HUES6 (cell line): Measurements from ENCODE around the gene ELFN2.
A peak's percentile ranks its signal among the peaks of the same experiment; 100 is the strongest.

Source experiments
- H3K27ac ChIP-seq: 2 replicates; pipeline ENCODE4 v1.7.0; 2013; ENCODE audit warnings: low read depth, mild to moderate bottlenecking, low read length, inconsistent platforms
- H3K27me3 ChIP-seq: 2 replicates; pipeline ENCODE4 v1.6.1; 2013; ENCODE audit warnings: low read length; ENCODE audit not compliant: control insufficient read depth, insufficient read depth
- H3K36me3 ChIP-seq: 2 replicates; pipeline ENCODE4 v1.6.1; 2013; ENCODE audit warnings: low read length; ENCODE audit not compliant: control insufficient read depth, insufficient read depth
- H3K4me1 ChIP-seq: 2 replicates; pipeline ENCODE4 v1.6.1; 2013; ENCODE audit warnings: low read length; ENCODE audit not compliant: control insufficient read depth, insufficient read depth
- H3K4me3 ChIP-seq: 2 replicates; pipeline ENCODE4 v1.5.1; 2013; ENCODE audit warnings: low read depth, low read length
- H3K9ac ChIP-seq: one replicate; pipeline ENCODE4 v1.6.1; 2013; ENCODE audit warnings: mild to moderate bottlenecking, low read length
- H3K9me3 ChIP-seq: 2 replicates; pipeline ENCODE4 v1.6.1; 2013; ENCODE audit warnings: low read depth, low read length; ENCODE audit not compliant: control insufficient read depth, insufficient read depth

Gene ELFN2

DNA sequence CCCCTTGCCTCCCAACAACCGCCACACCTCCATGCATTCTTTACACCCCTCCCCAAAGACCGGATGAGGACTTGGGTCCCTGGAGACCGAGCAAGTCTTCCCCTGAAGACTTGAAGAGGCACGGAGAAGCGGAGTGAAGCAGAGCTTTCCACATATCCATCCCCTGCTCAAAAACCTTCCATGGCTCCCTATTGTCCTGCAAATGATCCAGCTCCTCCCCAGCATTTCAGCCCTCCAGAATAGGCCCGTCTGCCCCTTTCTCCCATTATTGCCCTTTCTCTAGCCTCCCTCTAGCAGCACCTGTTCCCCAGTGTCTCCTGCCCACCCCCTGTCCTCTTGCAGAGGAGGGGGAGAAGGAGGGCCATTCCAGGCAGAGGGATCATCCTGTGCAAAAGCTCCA lies 85.2 kb downstream of the ELFN2 start:
- no peak overlapping the region for H3K27ac ChIP-seq

DNA sequence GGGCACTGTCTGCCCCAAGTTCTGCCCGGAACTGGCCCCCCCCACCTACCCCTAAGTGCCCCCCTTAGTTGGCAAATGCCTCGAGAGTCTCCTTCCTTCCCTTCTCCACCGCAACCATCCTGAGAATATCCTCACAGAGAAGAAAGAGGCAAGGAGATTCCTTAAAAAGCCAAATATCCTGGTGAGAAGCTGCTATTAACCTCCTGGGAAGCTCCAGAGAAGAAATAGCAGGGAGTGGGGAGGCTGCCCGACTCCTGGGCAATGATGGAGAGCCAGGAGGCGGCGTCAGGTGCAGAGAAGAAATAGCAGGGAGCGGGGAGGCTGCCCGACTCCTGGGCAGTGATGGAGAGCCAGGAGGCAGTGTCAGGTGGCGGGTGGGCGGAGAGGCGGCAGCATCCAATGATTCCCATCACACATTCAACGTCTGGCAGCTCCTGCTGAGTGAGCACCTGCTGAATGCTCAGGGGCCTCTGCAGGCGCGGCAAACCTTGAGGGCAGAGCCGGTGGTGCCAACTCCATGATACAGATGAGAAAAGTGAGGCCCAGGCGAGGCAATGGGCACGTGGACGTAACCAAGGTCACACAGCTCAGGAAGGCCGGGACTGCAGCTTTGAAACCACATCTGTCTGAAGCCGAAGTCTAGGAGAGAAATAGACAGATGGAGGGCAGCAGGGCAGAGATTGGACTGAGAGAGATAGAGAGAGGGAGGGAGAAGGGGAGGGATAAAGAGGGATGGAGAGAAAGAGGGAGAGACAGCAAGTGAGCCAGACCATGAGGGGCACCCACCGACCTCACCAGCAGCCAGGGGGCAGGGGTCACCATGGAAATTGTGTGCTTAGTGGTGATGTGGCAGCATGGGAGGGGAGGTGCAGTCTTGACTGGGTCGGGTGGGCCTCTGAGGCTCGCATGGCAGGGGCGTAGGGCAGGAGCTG lies 86.7 kb downstream of the ELFN2 start:
- Histone ChIP-seq H3K4me1 (peaks cover 27% of the 10 kb centered on the region), H3K27me3 (peaks cover 38% of the 10 kb centered on the region), H3K4me3 (no peak overlapping the region), H3K9me3 (no peaks in the 10 kb centered on the region), H3K36me3 (no peaks in the 10 kb centered on the region), H3K27ac (no peak overlapping the region), H3K9ac (no peak overlapping the region)

More for the DNA sequence above, 85.2 kb downstream of the ELFN2 start:
- Histone ChIP-seq H3K27me3 (peaks cover 27% of the 10 kb centered on the region; the same call in 1 of the 2 replicates), H3K36me3 (no peaks in the 10 kb centered on the region), H3K9me3 (no peaks in the 10 kb centered on the region), H3K4me1 (peaks cover 18% of the 10 kb centered on the region), H3K9ac (no peak overlapping the region), H3K4me3 (no peak overlapping the region)

DNA sequence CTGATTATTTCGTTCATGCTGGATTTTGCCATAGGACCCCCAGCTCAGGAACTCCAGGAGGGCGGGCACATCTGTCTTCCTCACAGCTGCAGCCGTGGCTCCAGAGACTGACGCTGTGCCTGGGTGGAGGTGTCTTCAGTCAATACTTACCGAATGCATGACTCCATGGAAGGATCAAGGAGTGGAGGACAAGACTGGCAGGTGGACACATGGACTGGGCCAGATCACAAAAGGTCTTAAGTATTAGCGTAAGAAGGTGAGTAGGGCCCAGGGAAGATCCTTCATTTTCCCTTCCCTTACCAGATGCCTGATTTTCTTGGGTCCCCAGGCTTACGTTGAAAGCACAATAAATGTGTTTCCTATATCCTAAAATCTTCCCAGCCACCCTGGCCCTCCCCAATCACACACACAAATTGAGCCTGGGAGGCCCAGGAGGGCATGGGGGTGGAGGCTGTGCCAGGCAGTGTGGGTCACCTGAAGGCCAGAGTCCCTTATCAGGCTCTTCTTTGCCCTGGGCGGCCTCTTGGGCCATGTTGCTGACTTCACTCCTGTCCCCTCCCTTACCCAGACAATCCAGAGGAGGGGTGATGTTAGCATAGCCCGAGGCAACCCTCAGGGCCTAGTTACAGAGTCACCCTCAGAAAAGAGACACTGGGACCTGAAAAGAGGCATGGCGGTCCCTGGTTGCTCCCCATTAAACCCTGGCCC lies 88.6 kb downstream of the ELFN2 start:
- Histone ChIP-seq H3K9ac (no peak overlapping the region), H3K36me3 (no peaks in the 10 kb centered on the region), H3K4me1 (peaks cover 35% of the 10 kb centered on the region), H3K4me3 (no peak overlapping the region), H3K27ac (no peak overlapping the region), H3K27me3 (peaks cover 56% of the 10 kb centered on the region), H3K9me3 (no peaks in the 10 kb centered on the region)

DNA sequence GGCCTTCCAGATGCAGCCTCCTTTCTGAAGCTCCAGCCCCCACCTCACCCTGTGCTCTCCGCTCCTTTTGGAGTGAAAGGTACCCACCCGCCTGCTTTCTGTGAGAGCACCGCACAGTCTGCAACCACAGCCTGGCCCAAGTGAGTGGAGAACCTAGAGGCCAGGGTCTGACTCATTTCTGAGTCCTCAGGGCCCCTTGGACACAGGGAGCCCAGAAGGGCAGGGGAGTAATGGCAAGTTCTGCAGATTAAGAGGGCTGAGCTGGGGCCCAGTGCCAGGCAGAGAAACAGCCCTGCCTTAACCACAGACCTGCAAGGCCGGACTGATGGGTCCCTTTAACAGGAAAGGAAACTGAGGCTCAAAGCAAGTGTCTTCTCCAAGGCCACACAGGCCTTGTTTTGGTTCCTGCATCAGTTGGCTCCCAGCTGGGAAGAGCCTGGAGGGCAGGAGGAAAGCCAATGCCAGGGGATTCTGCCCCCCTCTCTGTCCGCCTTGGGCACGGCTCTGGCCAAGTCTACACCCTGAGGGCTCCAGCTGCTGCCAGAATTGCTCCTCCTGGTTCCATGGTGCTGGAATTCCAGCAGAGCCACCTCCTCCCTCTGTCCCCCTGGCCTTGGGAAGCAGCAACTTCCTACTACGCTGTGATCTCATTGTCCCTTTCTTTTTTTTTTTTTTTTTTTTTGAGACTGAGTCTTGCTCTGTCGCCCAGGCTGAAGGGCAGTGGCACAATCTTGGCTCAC lies 89.9 kb downstream of the ELFN2 start:
- Histone ChIP-seq H3K36me3 (no peaks in the 10 kb centered on the region), H3K27ac (no peak overlapping the region), H3K4me1 (peaks cover 34% of the 10 kb centered on the region), H3K9me3 (no peaks in the 10 kb centered on the region), H3K4me3 (no peak overlapping the region), H3K9ac (no peak overlapping the region), H3K27me3 (peaks cover 70% of the 10 kb centered on the region)

DNA sequence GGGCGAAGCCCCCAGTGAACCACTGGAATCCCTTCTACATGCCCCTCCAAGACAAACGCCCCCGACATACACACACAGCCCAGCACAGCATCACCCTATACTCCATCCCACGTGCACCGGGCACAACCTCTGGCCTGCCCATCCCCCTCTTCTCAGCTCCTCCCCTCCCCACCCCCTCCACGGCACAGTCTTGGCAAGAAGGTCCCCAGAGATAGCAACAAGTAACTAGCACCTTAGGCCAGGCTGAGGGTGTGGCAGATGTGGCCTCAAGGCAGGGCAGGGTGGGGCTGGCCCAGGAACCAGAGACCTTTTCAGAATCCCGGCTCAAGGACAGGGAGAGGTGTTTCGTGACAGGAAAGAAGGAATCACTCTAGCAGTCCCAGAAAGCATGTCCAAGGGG lies 90.7 kb downstream of the ELFN2 start:
- Histone ChIP-seq H3K9me3 (no peaks in the 10 kb centered on the region), H3K4me1 (peaks cover 28% of the 10 kb centered on the region), H3K27ac (no peak overlapping the region), H3K36me3 (no peaks in the 10 kb centered on the region), H3K9ac (no peak overlapping the region), H3K4me3 (no peak overlapping the region), H3K27me3 (peaks cover 70% of the 10 kb centered on the region)

DNA sequence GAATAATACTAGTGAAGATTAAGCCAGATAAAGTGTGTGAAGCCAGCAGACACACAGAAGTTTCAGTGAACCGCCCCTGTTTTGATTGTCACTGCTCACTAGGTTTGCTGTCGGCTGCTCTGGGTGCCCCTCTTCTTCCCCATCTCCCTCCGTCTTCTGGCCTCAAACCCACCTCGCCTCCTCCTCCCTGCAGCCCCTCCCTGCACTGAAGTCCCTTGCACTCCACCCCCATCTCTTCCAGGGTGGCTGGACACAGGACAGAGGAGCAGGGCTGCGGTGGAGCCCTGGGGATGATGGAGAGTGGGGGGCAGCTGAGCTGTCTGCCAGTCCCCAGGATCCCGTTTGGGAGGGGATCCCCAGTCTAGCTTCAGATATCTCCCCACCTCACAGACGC lies 91.5 kb downstream of the ELFN2 start:
- no peaks in the 10 kb centered on the region for H3K9me3 ChIP-seq
- H3K9ac ChIP-seq, result no peak overlapping the region
- peaks cover 66% of the 10 kb centered on the region for H3K27me3 ChIP-seq
- H3K27ac ChIP-seq, result no peak overlapping the region
- peaks cover 26% of the 10 kb centered on the region for H3K4me1 ChIP-seq
- peak overlapping the region; percentile 21; the same call in 1 of the 2 replicates for H3K4me3 ChIP-seq
- no peaks in the 10 kb centered on the region for H3K36me3 ChIP-seq

DNA sequence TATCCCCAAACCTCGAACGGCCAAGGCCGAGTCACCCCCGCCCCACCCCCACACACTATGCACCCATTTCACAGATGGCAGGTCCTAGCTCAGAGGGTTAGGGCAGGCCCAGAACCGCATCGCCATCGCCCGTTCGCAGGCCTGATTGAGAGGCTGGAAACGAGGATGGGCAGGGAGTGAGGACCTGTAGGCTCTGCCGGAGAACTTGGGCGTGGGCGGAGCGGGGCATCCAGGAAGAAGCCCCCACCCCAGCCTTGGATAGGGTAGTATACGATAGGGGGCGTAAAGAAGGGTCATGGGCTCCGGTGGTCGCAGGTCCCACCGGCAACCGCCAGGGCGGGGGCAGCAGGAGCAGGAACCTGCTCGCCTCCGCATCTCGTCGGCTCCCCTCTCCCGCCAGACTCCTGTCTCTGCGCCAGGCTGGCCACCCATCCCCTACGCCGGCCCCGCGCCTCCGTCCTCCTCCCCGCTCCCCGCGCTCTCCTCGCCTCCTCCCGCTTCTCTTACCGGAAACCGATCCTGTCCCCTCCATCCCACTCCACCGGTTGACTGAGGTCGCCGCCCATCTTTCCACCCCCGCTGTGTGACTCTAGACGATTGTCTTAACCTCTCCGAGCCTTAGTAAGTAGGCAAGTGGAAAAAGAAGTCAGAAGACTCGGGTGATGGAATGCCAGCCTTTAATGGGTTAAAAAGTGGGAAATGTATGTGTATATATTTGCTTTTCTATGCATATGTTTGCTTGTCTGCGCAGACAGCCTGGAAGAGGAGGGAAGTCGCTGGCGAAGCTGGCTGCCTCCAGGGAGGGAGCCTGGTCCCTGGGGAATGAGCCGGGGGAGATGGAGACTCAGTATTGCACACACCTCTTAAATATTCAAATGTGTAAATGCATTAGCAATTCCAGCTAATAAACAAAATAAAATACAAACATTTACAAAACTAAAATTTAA lies 92.1 kb downstream of the ELFN2 start:
- Histone ChIP-seq H3K36me3 (no peaks in the 10 kb centered on the region), H3K4me3 (peak overlapping the region; percentile 58), H3K9me3 (no peaks in the 10 kb centered on the region), H3K27ac (no peak overlapping the region), H3K27me3 (peaks cover 59% of the 10 kb centered on the region), H3K9ac (no peak overlapping the region), H3K4me1 (peaks cover 23% of the 10 kb centered on the region)

DNA sequence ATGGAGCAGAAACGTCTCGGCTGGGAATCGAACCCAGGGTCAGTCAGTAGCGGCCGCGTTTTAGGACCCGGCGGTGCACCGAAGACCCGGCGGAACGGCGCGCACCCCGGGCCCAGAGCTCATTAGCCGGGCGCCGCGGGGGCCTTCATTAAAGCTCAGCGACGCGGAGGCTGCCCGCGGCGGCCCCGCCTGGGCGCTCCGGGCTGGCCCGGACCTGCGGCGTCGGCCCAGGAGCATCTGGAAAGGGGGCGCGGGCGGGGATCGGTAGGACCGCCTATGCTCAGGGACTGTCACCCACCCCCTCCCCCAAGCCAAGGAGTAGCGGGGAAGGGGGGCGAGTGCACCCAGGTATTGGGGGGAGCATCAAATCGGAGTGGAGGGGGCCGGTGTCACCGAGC lies 92.8 kb downstream of the ELFN2 start:
- Histone ChIP-seq H3K9ac (no peak overlapping the region), H3K27ac (no peak overlapping the region), H3K36me3 (no peaks in the 10 kb centered on the region), H3K27me3 (peaks cover 58% of the 10 kb centered on the region), H3K4me3 (peak overlapping the region; percentile 58), H3K4me1 (peaks cover 23% of the 10 kb centered on the region), H3K9me3 (no peaks in the 10 kb centered on the region)

DNA sequence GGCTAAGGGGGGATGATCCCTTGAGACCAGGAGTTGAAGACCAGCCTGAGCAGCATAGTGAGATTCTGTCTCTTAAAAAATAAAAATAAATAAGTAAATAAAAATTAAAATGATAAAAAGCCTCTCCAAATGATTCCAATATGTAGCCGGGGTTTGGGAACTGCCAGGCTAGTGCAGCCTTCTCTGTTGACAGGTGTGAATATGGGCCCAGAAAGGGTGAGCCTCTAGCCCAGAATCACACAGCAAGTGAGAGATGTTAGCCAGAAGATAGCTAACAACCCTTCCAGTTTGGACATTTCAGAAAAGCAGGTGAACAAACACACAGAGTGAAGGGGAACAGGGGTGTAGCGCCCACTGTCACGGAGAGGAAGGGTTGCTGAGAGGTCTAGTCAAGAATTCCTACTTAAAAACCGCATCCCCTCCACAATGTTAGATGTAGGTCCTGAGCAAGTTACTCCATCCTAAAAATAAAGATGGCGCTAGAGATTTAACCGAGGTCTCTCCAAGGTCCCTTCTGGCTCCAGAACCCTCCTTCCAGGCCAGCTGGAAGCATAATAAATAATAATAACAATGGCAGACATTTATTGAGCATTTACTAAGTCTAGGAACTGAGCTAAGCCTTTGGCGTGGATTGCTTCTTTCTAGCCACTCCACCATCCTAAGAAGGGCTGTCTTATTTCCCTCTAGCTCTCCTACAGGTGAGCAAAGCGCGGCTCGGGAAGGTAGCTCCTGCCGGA lies 93.4 kb downstream of the ELFN2 start:
- Histone ChIP-seq H3K9ac (no peak overlapping the region), H3K27me3 (peaks cover 63% of the 10 kb centered on the region), H3K4me3 (peak overlapping the region; percentile 58)

More for the DNA sequence above, 93.4 kb downstream of the ELFN2 start:
- H3K9me3 ChIP-seq, result no peaks in the 10 kb centered on the region
- no peaks in the 10 kb centered on the region for H3K36me3 ChIP-seq
- H3K27ac ChIP-seq, result no peak overlapping the region
- peaks cover 23% of the 10 kb centered on the region for H3K4me1 ChIP-seq
